ENCODE measurements around the gene LRRC23.
A peak's percentile ranks its signal among the peaks of the same experiment; 100 is the strongest.

LRRC23 gene

DNA sequence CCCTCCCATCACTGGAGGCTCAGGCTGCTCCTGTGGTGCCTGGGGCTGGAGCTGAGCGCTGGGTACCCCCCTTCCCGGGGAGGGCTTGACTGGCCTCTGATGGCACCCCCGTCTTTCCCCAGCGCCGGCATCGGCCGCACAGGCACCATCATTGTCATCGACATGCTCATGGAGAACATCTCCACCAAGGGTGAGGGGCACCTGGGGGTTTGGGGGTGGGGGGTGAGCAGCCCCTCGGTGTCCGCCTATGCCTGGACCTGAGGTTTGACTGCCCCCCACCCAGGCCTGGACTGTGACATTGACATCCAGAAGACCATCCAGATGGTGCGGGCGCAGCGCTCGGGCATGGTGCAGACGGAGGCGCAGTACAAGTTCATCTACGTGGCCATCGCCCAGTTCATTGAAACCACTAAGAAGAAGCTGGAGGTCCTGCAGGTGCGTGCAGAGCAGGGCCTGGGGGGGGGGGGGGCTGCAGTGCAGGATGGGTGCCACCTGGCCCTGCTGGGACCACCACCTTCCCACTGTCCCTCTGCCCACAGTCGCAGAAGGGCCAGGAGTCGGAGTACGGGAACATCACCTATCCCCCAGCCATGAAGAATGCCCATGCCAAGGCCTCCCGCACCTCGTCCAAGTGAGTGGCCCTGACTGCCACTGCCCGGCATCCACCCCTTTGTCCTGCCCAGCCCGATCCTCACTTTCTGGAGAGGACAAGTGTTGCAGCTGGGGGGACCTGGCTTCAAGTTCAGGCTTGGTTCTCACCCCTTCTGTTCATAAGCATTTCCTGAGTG lies 55.4 kb downstream of the LRRC23 start:
- DNase-seq: no peak

DNA sequence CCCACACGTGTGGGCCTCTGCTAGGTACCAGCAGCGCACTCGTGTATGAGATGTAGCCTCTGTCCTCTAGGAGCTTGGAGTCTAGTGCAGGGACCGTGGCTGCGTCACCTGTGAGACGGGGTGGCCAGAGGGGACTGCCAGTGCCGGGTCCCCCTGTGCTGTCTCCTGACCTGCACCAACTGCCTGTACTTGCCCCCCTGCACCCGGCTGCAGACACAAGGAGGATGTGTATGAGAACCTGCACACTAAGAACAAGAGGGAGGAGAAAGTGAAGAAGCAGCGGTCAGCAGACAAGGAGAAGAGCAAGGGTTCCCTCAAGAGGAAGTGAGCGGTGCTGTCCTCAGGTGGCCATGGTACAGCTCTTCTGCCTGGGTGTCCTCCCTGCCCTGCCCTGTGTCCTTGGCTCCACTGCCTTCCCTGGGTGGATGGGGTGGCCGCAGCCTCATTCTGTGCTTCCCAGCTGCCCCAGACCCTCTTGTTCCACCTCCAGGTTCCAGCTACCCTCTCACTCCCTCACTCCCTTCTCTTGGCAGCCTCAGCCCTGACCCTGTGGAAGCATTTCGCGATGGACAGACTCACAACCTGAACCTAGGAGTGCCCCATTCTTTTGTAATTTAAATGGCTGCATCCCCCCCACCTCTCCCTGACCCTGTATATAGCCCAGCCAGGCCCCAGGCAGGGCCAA lies 56.1 kb downstream of the LRRC23 start:
- DNase-seq: peak; percentile 42

- DNase-seq: peak; percentile 91
Observed at GRCh38 chr12:6961278-6961694, 56.7 kb downstream of the LRRC23 start.

- DNase-seq: peak; percentile 51
Observed at GRCh38 chr12:6961695-6962284, 57.2 kb downstream of the LRRC23 start.

DNA sequence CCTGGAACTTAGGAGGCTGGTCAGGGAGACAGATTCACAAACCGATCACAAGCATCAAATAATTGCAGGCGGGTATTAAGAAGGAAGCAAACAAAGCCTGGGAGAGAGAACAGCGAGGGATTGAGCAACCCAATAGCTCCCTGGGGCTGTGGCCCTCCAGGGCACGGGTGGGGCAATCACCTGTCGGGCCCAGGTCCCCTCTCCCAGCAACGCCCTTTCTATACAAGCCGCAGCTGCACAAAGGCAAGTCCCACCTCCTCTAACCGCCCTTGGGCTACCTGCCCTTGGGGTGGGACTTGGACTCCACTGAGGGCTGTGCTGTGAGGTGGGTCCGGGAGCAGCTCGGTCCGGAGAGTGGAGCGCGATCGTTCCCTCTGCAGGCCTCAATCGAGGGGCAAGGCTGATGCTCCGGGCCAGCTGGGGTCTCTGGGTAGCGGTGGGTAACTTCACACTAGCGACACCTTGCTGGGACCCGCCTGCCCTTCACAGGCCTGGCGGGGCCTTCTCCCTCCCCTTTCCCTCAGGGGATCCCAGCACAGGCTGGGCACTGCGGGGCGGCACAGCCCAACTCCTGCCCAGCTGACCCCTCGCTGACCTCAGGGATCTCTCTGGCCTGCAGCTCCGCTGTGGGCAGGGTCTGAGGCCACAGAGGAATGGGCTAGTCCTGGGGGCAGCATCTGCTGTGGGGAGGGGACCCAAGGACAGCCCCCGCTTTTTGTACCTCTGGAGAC lies 57.8 kb downstream of the LRRC23 start:
- no peak for DNase-seq

GRCh38 chr12:6963016-6963731 lies 58.6 kb downstream of the LRRC23 start:
- DNase-seq: no peak

All from CD4-positive, alpha-beta T cell treated with Interferon gamma for 1 hour (primary cell).